Left ventricle myocardium inferior (tissue), 1 donor: Measurements from ENCODE around the gene CAPN13. TPM values are rescaled to one million over a fixed set of nuclear protein-coding genes. Genes with fewer than 3 reads are reported as not detected.

Experiments
- DNase-seq: peaks from one replicate; pipeline ENCODE4 v3.0.0-alpha.2; 2020
- H3K27ac ChIP-seq: fragments of 200-600 bp; replicated peaks from 2 replicates; pipeline ENCODE4 v1.8.0; 2021
- H3K27me3 ChIP-seq: fragments of 200-600 bp; 2 replicates; pipeline ENCODE4 v1.8.0; 2021; ENCODE audit warnings: low read depth
- H3K36me3 ChIP-seq: fragments of 200-600 bp; 2 replicates; pipeline ENCODE4 v1.8.0; 2021
- H3K4me1 ChIP-seq: fragments of 200-600 bp; 2 replicates; pipeline ENCODE4 v1.8.0; 2021
- H3K4me3 ChIP-seq: fragments of 200-600 bp; 2 replicates; pipeline ENCODE4 v1.8.0; 2021; ENCODE audit warnings: mild to moderate bottlenecking, moderate library complexity
- H3K9me3 ChIP-seq: fragments of 200-600 bp; replicated peaks from 2 replicates; pipeline ENCODE4 v1.8.0; 2021
- CTCF ChIP-seq: fragments of 200-600 bp; IDR thresholded peaks from 2 replicates; pipeline ENCODE4 v1.8.0; 2021; ENCODE audit warnings: antibody characterized with exemption, mild to moderate bottlenecking, borderline replicate concordance
- intact Hi-C: fragments of 100-400 bp; cut with micrococcal nuclease; formaldehyde crosslinking; loops from one replicate; pipeline ENCODE4 v1.11.0; 2022
- total RNA-seq: library from RNA; stranded (reverse); fragmentation: NEBNext Ultra II Directional; extraction: Animal tissue kit (Norgen Biotek cat#: 25700); gene quantifications from one replicate; pipeline ENCODE4 v1.2.1, GENCODE V29; 2021
- donor health status: DM: no; HTN: yes; CAD: no; lungs with severe emphysema.

Gene CAPN13
- total RNA-seq, 1 donor from 2014 or later, result not detected

GRCh38 chr2:30757749-30758148, 49.5 kb downstream of the CAPN13 start:
- no peak for TF ChIP-seq CTCF
- peaks cover 68% of the 10 kb centered on the region for H3K27me3 ChIP-seq

GRCh38 chr2:30756971-30757370, 50.3 kb downstream of the CAPN13 start:
- Histone ChIP-seq H3K27me3 (peaks cover 75% of the 10 kb centered on the region), H3K4me1 (no peaks in the 10 kb centered on the region), H3K36me3 (no peaks in the 10 kb centered on the region), H3K9me3 (no peaks in the 10 kb centered on the region), H3K4me3 (no peak overlapping the region), H3K27ac (no peak overlapping the region)
- no peak for DNase-seq
- TF ChIP-seq CTCF, result no peak
- intact Hi-C loops, result no loop called here

More at GRCh38 chr2:30757749-30758148, 49.5 kb downstream of the CAPN13 start:
- intact Hi-C loops, result no loop called here
- Histone ChIP-seq H3K36me3 (no peaks in the 10 kb centered on the region), H3K4me3 (no peak overlapping the region), H3K27ac (no peak overlapping the region), H3K4me1 (no peaks in the 10 kb centered on the region), H3K9me3 (no peaks in the 10 kb centered on the region)
- DNase-seq, result no peak

- H3K9me3 ChIP-seq, result no peaks in the 10 kb centered on the region
- DNase-seq, result no peak
- H3K36me3 ChIP-seq, result no peaks in the 10 kb centered on the region
- no peak overlapping the region for H3K27ac ChIP-seq
- no peak overlapping the region for H3K4me3 ChIP-seq
- intact Hi-C loops, result no loop called here
- no peak for TF ChIP-seq CTCF
- peaks cover 77% of the 10 kb centered on the region for H3K27me3 ChIP-seq
- no peaks in the 10 kb centered on the region for H3K4me1 ChIP-seq
These were observed 51.1 kb downstream of the CAPN13 start for GRCh38 chr2:30756051-30756719.

GRCh38 chr2:30753630-30754029, 53.6 kb downstream of the CAPN13 start:
- peaks cover 87% of the 10 kb centered on the region for H3K27me3 ChIP-seq
- intact Hi-C loops, result no loop called here

GRCh38 chr2:30752811-30753210, 54.4 kb downstream of the CAPN13 start:
- intact Hi-C loops, result no loop called here
- DNase-seq, result no peak
- TF ChIP-seq CTCF, result no peak
- H3K27ac ChIP-seq, result no peak overlapping the region
- H3K4me3 ChIP-seq, result no peak overlapping the region
- H3K4me1 ChIP-seq, result no peaks in the 10 kb centered on the region
- no peaks in the 10 kb centered on the region for H3K9me3 ChIP-seq
- H3K27me3 ChIP-seq, result peaks cover 95% of the 10 kb centered on the region
- H3K36me3 ChIP-seq, result no peaks in the 10 kb centered on the region

More at GRCh38 chr2:30753630-30754029, 53.6 kb downstream of the CAPN13 start:
- H3K36me3 ChIP-seq, result no peaks in the 10 kb centered on the region
- H3K4me1 ChIP-seq, result no peaks in the 10 kb centered on the region
- no peak for TF ChIP-seq CTCF
- no peak overlapping the region for H3K4me3 ChIP-seq
- DNase-seq, result no peak
- H3K27ac ChIP-seq, result no peak overlapping the region
- no peaks in the 10 kb centered on the region for H3K9me3 ChIP-seq
